UCSD-AML1 (cell line): ENCODE data around the gene PPL.
A peak's percentile ranks its signal among the peaks of the same experiment; 100 is the strongest.

ENCODE experiments used
- DNase-seq: peaks from one replicate; lab custom pipeline; 2025; ENCODE audit not compliant: unreplicated experiment; lab: John Stamatoyannopoulos, UW

PPL gene

DNA sequence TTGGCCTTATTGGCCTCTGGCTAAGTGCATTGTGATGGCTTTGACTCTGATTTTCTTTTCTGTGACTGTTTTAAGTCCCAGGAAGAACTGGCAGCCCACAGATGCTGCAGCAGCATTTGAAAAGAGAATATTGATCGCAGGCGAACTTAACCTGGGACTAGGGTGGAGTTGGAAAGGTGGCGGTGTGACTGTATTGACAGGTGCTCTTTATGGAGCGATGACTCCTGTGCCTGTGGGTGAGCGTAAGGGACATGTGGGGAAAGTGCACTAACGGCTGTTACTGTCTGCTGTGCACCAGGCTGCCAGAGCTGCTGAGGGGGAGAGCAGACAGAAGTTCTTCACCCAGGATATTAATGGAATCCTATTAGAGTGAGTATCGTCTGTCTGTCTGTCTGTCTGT lies 68.4 kb downstream of the PPL start:
- DNase-seq, result no peak

DNA sequence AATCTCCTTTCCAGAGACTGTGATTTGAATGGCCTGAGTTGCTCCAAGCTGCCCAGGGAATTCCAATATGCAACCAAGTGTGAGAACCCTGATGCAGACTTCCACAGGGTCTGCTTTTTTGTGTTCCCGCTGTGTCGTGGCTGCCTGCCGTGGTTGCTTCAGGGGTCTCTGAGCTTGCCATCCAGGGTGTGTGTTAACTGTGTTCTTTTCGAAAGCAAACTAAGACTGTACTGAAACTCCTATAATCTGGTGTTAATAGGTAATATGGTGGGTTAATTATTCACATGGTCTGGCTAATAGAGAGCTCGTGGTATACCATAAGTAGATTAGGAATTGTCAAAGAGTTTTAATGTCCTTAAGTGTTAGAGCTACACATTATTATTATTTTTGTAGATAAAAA lies 68.9 kb downstream of the PPL start:
- no peak for DNase-seq

DNA sequence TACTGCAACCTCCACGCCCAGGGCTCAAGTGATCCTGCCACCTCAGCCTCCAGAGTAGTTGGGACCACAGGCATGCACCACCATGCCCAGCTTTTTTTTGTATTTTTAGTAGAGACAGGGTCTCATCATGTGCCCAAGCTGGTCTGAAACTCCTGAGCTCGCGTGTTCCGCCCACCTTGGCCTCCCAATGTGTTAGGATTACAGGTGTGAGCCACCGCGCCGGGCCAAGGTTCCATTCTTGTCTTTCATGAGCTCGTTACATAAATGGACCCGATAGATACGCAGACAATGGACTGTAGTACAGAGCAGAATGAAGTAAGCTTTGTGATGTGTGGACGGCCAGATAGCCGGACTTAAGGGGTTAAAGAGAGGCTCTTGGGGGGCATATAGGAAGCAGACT lies 70.4 kb downstream of the PPL start:
- DNase-seq, result no peak

DNA sequence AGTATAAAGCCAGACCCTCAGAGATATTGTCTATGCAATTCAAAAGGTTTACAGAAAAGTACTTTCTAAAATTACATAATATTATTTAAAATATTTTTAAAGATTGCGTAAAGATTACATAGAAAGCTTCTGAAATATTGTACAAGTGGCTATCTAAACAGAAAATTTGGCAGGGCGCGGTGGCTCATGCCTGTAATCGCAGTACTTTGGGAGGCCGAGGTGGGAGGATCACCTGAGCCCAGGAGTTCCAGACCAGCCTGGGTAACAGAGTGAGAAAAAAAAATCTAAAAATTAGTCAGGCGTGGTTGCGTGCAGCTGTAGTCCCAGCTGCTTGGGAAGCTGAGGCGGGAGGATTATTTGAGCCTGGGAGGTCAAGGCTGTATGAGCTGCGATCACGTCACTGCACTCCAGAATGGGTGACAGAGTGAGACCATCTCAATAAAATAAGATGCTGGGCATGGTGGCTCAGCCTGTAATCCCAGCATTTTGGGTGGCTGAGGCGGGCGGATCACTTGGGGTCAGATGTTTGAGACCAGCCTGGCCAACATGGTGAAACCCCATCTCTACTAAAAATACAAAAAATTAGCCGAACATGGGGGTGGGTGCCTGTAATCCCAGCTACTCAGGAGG lies 71.6 kb downstream of the PPL start:
- no peak for DNase-seq

- DNase-seq, result no peak
Observed at GRCh38 chr16:4864728-4865127, 72.2 kb downstream of the PPL start.

DNA sequence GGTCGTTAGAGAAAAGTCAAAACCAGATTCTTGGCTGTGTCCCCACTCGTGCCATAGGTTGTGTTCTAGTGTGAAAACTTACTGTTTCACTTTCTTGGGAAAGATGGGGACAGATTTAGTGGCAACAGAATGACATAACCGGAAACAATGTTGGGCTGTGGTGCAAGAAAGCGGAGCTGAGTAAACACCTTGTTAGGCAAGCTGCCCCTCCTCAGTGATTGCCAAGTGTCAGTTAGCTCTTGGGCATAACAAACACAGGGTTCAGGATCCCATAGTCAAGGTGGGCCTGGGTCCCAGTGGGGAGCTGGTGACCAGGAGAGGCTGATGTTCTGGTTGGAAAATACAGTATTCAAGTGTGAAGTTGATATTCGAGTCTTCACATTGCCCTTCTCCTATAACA lies 74.3 kb downstream of the PPL start:
- DNase-seq, result no peak

DNA sequence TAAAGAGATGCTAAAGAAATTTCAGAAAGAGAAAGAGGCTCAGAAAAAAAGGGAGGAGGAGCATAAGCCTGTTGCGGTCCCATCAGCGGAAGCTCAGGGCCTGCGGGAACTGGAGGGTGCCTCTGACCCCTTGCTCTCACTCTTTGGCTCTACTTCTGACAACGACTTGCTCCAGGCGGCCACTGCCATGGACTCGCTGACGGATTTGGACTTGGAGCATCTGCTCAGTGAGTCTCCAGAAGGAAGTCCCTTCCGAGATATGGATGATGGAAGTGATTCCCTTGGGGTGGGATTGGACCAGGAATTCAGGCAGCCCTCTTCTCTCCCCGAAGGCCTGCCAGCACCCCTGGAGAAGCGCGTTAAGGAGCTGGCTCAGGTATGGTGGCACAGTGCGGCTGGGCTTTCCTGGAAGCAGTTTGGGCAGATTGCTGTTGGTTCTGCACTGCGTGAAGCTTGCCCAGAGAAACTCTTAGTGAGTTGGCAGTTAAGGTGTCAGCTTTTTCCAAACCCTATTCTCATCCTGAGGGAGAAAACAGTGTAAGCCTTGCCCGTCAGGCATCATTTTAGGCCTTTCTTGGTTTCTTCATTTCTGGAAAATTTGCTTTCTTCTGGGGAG lies 76.1 kb downstream of the PPL start:
- no peak for DNase-seq

DNA sequence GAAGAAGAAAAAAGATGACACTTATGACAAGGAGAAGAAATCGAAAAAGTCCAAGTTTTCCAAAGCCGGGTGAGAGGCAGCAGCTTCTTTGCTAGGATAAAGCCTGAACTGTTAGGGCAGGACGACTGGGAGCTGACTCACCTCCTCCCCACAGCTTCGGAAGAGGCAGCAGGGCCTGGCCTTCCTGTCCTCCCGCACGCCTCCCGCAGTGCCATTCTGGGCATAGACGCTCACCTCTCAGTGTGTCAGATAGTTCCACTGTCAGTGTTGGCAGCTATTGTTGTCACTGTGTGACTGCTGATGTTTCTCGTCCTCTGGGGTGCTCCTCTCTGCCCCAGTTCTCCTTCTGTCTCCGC lies 77.1 kb downstream of the PPL start:
- no peak for DNase-seq

DNA sequence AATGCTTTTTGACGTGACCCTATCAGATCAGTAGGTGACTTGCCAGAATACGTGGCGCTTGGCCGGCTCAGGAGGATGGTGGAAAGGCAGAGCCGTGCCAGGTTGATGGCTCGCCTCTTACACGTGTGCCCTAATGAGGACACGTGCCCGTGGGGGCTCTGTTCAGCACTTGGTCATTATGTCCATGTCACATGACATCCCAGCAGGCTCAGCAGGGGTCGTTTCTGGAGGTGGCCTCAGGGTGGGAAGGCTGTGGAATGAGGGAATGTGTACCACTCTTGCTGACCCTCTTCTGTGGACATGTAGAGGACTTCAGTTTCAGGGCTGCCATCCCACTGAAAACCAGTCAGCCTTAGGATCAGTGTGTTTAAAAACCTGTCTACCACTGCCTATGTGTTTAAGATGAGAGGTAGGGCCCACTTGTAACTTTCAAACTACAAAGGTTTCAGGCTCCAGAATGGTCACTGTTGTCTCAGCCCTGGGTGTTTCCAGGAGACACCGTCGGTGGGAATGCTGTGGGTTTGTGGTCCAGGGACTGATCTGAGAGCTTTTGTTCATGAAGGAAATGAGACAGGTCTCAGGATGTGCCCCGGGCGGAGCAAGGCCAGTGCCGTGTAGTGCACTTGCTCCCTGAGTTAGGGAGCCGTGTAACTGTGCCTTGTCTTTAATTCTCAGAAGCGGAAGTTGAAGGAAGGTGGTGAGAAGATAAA lies 77.6 kb downstream of the PPL start:
- no peak for DNase-seq

DNA sequence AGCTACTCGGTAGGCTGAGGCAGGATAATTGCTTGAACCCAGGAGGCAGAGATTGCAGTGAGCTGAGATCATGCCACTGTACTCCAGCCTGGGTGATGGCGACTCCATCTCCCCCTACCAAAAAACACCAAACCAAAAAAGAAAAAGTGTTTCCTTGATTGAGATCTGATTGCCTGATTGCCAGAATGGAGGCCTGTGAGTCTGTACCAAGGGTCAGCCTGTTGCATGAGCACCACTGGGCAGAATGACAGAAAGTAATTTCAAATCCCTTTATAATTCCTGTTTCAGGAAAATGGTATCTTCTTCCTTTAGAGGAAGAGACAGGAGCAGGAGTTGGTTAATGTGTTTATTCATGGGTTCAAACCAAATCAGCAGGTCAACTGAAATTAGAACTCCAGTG lies 81.1 kb downstream of the PPL start:
- no peak for DNase-seq

- DNase-seq, result no peak
Observed at GRCh38 chr16:4855371-4855770, 81.6 kb downstream of the PPL start.

- no peak for DNase-seq
Observed at GRCh38 chr16:4852221-4852872, 84.6 kb downstream of the PPL start.

DNA sequence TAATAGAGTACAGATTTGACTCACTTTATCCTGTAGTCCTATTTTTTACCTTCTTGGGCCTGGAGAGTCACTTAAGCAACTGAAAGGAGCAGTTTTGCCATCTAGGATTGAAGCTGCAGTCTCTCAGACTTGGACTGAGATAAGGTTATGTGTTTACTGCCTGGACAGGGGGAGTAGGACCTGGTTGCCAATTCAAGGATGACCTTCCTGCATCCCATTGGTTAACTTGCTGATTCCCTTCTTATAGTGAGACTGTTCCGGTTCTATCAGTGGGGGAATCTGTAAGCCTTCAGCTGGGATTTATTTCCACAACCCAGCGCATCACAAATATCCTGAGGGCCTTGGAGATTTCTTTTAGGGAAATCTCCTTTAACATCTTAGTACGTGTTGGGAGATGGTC lies 86.7 kb downstream of the PPL start:
- no peak for DNase-seq

DNA sequence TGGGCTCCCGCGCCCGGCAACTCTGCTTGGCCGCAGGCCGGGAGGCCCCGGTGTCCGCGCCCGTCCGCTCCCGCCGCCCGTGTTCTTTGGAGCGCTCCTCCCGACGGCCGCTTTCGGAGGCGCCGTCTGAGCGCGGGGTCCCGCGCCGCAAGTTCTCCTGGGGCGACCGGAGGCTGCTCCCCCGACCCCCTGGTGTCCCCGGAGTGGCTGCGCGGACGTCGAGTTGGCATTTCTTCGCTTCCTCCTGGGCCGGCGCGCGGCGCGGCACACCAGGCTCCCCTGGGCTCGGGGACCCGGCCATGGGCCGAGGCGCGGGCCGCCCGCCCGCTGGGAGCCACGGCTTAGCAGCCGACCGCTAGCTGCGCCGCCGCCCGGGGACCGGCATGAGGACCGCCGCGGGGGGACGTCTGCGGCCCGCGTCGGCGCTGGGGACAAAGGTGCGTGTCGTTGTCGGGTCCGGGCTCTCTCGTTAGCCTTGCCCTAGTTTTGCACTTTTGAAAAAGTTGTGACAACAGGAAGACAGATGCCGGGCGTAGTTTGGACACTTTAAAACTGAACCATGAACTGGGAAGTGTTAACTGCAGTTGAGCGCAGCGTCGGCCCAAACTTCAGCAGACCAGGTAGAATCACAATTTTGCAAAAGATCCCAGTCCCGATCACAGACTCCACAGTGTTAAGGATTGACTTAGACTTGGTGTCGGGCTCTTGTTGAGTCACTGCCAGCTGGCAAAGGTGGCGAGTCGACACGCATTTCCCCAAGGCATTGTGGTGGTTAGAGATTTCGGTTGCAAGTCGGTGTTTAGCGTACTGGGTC lies 89.0 kb downstream of the PPL start:
- DNase-seq, result peak; percentile 55

GRCh38 chr16:4846901-4847773 lies 89.8 kb downstream of the PPL start, which contains the start of the genes GLYR1 and UBN1:
GLYR1 (minus strand) TSS chr16:4847288; CDS start chr16:4847265, 23 bp downstream.
UBN1 (plus strand) TSS chr16:4847481; CDS start chr16:4852918, 5,437 bp downstream.
- DNase-seq, result peak; percentile 98

- DNase-seq, result peak; percentile 47
Observed at GRCh38 chr16:4846503-4846900, 90.4 kb downstream of the PPL start.

DNA sequence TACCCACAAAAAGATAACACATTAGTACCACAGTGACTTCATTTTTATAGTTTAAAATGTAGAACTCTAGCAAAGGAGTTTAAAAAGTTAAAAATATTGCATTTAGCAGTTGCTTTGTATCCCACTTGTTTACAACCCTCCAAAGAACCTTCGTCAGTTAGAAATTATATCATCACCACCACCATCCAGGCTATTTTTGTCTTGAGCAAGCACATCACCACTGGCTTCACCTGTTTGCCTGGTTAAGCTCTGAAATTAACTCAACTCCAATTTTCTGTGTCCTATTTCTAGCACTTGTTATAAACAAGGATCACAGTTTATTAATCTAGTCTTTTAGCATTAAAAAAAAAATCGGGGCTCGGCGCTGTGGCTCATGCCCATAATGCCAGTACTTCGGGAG lies 96.0 kb downstream of the PPL start:
- DNase-seq, result no peak

- no peak for DNase-seq
Observed at GRCh38 chr16:4839942-4840341, 97.0 kb downstream of the PPL start.

DNA sequence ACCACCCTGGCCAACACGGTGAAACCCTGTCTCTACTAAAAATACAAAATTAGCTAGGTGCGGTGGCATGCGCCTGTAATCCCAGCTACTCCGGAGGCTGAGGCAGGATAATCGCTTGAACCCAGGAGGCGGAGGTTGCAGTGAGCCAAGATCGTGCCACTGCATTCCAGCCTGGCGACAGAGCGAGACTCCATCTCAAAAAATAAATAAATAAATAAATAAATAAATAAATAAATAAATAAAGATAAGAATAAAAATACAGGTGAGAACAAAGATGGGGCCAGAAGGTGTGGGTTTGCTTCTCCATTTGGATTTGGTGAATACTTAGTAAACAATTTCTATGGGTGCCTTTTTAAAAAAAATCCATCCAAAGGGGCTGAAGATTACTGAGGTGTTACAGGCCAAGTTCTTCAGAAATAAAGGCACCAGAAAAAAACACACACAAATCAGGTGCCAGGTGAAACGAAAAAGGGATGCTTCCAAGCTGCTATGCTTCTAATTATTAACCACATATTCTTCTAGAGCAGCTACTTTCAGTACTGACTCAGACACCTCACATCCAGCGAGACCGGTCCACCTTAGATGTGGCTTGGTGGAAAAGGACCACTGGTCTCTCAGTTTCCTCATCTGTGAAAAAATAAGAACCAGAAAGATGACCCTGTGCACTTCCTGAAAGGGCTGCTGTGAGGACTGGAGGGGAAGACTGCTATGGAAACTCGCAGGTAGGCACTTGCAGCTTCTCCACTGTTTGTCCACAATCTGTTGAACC lies 99.0 kb downstream of the PPL start:
- no peak for DNase-seq
